ENCODE data around the gene MRPS11.

- no peak for TF ChIP-seq POLR2A (IDR thresholded peaks at IDR 0.05)
- TF ChIP-seq CTCF (IDR thresholded peaks at IDR 0.05), result no peak
Observed at GRCh38 chr15:88489321-88489720, 21.8 kb downstream of the MRPS11 start.
